LNCAP (cell line): ENCODE results near the gene CORO2B.

Source experiments
- TF ChIP-seq, protein P1 (sequence below): fragments of 450-650 bp; IDR thresholded peaks from 2 replicates; pipeline ENCODE4 v1.5.1; 2017; ENCODE audit warnings: mild to moderate bottlenecking

Gene CORO2B

GRCh38 chr15:68715111-68715510 lies 136.3 kb downstream of the CORO2B start:
- TF ChIP-seq, protein P1, sequence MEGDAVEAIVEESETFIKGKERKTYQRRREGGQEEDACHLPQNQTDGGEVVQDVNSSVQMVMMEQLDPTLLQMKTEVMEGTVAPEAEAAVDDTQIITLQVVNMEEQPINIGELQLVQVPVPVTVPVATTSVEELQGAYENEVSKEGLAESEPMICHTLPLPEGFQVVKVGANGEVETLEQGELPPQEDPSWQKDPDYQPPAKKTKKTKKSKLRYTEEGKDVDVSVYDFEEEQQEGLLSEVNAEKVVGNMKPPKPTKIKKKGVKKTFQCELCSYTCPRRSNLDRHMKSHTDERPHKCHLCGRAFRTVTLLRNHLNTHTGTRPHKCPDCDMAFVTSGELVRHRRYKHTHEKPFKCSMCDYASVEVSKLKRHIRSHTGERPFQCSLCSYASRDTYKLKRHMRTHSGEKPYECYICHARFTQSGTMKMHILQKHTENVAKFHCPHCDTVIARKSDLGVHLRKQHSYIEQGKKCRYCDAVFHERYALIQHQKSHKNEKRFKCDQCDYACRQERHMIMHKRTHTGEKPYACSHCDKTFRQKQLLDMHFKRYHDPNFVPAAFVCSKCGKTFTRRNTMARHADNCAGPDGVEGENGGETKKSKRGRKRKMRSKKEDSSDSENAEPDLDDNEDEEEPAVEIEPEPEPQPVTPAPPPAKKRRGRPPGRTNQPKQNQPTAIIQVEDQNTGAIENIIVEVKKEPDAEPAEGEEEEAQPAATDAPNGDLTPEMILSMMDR = no peak

GRCh38 chr15:68717951-68718350 lies 139.2 kb downstream of the CORO2B start:
- TF ChIP-seq, protein P1 = no peak

DNA sequence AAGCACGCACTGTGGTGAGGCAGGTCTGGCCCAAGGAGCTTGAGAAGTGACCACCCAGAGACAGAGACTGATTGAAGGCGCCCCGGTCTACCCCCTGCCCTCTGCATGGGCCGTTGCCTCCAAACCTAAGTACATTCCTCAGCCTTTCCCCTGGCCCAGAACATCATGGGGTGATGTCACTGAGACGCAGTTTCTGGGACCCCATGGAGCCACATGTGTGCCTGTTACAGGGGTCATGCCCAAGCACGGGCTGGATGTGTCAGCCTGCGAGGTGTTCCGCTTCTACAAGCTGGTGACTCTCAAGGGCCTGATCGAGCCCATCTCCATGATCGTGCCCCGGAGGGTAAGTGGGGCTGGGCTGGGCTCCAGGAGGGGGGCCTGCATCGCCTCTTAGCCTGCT lies 139.7 kb downstream of the CORO2B start:
- TF ChIP-seq, protein P1 = no peak

DNA sequence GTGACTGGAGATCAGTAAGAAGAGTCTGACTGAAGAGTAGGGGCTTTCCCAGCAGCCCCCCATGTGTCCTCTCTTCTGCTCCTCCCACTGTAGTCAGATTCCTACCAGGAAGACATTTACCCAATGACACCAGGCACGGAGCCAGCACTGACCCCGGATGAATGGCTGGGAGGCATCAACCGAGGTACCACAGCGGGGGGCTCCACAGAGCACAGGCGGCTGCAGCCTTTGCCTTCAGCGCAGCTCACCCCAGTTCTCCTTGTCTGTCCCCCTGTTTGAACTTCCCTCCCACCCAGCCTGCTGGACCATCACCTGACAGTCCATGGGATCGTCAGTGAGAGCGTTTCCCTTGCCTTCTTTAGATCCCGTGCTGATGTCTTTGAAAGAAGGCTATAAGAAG lies 140.3 kb downstream of the CORO2B start:
- TF ChIP-seq, protein P1 = no peak

DNA sequence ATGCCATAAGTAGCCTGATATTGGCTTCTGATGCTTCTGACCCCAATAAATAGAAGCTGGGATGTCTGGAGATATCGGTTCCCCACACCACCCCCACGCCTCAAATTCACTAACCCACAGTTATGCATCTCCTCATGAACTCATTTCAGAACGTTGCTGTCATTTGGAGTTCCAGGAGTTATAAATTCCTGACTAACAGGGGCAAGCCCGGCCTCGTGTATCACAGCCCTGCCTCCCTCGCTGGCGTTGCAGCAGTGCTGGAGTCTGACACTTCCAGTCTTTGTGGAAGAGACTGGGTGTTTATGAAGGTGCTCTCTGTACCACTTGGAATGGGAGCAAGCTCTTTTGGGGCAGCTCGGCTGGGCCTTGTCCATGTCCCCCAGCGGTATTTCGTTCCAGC lies 140.9 kb downstream of the CORO2B start:
- TF ChIP-seq, protein P1 = no peak

DNA sequence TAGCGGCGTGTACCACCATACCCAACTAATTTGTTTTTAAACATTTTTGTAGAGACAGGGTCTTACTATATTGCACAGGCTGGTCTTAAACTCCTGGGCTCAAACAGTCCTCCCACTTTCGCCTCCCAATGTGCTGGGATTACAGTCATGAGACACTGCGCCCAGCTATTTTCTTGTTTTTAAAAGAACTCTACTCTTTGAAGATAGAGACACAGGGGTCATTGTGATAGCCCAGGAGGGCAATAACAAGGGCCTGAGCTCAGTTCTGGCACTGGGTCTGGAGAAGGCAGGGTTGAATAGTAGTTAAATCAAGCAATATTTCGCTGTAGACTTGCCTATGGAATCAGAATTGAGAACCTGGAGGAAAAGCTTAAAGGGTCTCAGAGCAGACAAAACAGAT lies 143.1 kb downstream of the CORO2B start:
- TF ChIP-seq, protein P1 = no peak

DNA sequence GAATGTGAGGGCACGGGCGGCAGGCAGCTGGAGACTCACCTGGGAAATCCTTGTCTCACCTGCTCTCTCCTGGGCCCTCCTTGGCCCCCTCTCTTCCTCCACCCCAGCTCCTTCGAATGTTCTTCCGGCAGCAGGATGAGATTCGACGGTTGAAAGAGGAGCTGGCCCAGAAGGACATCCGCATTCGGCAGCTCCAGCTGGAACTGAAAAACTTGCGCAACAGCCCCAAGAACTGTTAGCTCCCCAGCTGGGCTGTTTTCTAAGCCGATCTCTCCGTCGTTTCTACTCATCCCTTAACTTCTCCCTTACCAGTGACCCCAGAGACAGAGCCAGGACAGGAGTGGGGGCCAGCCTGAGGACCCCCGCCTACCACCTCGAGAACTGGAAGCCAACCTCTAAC lies 146.9 kb downstream of the CORO2B start:
- TF ChIP-seq, protein P1 = no peak

- TF ChIP-seq, protein P1 = no peak
Observed at GRCh38 chr15:68726246-68726645, 147.5 kb downstream of the CORO2B start.
